Esophagus squamous epithelium (tissue), 4 donors: ENCODE measurements around the gene GNG14.
"Not testable (repeated sequence)": the region's sequence is repeated elsewhere in the genome, so short reads cannot be mapped to it uniquely, and the experiment has no call there.

Experiments
- CTCF ChIP-seq, 6 experiments: fragments of 450-650 bp in 4 of 6; fragments of 200-600 bp in 2 of 6; sonication (generic) in 2 of 6; IDR thresholded peaks; one replicate each; pipeline ENCODE4 v1.5.1; 2016 to 2019; ENCODE audit warnings: antibody characterized with exemption in 6 of 6, mild to moderate bottlenecking in 4 of 6, moderate library complexity in 4 of 6
- POLR2A ChIP-seq, 4 donors: fragments of 450-650 bp; IDR thresholded peaks; one replicate each; pipeline ENCODE4 v1.6.1; 2017; ENCODE audit warnings: antibody characterized with exemption in 4 of 4, mild to moderate bottlenecking in 4 of 4, moderate library complexity in 3 of 4

- TF ChIP-seq POLR2A, CTCF (IDR thresholded peaks at IDR 0.05): not testable (repeated sequence)
These were observed 9.6 kb downstream of the GNG14 start for GRCh38 chr19:12697425-12697824.
